Choroid plexus epithelial cell (primary cell): Measurements from ENCODE around the gene DPY30.

Source experiments
- DNase-seq: peaks from one replicate; pipeline ENCODE4 v3.0.0-alpha.2; 2010; ENCODE audit warnings: low read depth
- H3K4me3 ChIP-seq: 2 replicates; pipeline ENCODE4 v1.5.1; 2011; ENCODE audit warnings: low read depth, mild to moderate bottlenecking, control low read depth, low read length, moderate library complexity
- CTCF ChIP-seq: conservative IDR thresholded peaks from 2 replicates; pipeline ENCODE4 v1.5.1; 2011; ENCODE audit warnings: low read depth, mild to moderate bottlenecking, control low read depth, inconsistent platforms, low read length, moderate library complexity

DPY30 gene

GRCh38 chr2:32007121-32007391 lies 32.5 kb downstream of the DPY30 start:
- H3K4me3 ChIP-seq = no peak overlapping the region
- TF ChIP-seq CTCF = no peak
- no peak for DNase-seq

- no peak overlapping the region for H3K4me3 ChIP-seq
- TF ChIP-seq CTCF = no peak
- no peak for DNase-seq
These were observed 34.1 kb downstream of the DPY30 start for GRCh38 chr2:32005371-32005976.

GRCh38 chr2:32003791-32004190 lies 35.8 kb downstream of the DPY30 start:
- no peak overlapping the region for H3K4me3 ChIP-seq
- no peak for TF ChIP-seq CTCF
- DNase-seq = no peak

- H3K4me3 ChIP-seq = no peak overlapping the region
- DNase-seq = no peak
- no peak for TF ChIP-seq CTCF
These were observed 37.2 kb downstream of the DPY30 start for GRCh38 chr2:32002406-32002805.

- DNase-seq = no peak
- no peak for TF ChIP-seq CTCF
- no peak overlapping the region for H3K4me3 ChIP-seq
These were observed 40.2 kb downstream of the DPY30 start for GRCh38 chr2:31999438-31999837.

GRCh38 chr2:31998731-31999383 lies 40.7 kb downstream of the DPY30 start:
- no peak overlapping the region for H3K4me3 ChIP-seq
- TF ChIP-seq CTCF = no peak
- no peak for DNase-seq

- DNase-seq = peak; percentile 64
- no peak overlapping the region for H3K4me3 ChIP-seq
- no peak for TF ChIP-seq CTCF
These were observed 42.0 kb downstream of the DPY30 start for GRCh38 chr2:31997653-31998052.
